AG04449 (cell line): Measurements from ENCODE around the gene RASGEF1C.

Experiments used
- CTCF ChIA-PET: fragments of 350-600 bp; formaldehyde crosslinking; extraction: SDS; loops from one replicate; lab custom pipeline; 2021; ENCODE audit warnings: antibody characterized with exemption; lab: Yijun Ruan, JAX
- POLR2A ChIA-PET: fragments of 400-600, 350-600 bp; formaldehyde crosslinking; extraction: SDS; loops from one replicate; lab custom pipeline; 2020; ENCODE audit warnings: antibody characterized with exemption, inconsistent platforms; lab: Yijun Ruan, JAX
- DNase-seq: peaks from one replicate; pipeline ENCODE4 v3.0.0-alpha.2; 2010; ENCODE audit warnings: low read depth, low spot score
- H3K4me3 ChIP-seq: 2 replicates; pipeline ENCODE4 v1.5.1; 2011; ENCODE audit warnings: low read depth, mild to moderate bottlenecking, control low read depth, low read length
- CTCF ChIP-seq: IDR thresholded peaks from one replicate; pipeline ENCODE4 v1.5.1; 2011; ENCODE audit warnings: mild to moderate bottlenecking, moderate library complexity, low read length, control low read depth, inconsistent platforms; ENCODE audit not compliant: insufficient read depth; ENCODE audit errors: missing control alignments

RASGEF1C gene

GRCh38 chr5:180141068-180141660 lies 67.8 kb downstream of the RASGEF1C start:
- CTCF ChIA-PET = no interaction called here
- no peak for TF ChIP-seq CTCF
- H3K4me3 ChIP-seq = no peak overlapping the region
- POLR2A ChIA-PET = no interaction called here
- DNase-seq = no peak

GRCh38 chr5:180140571-180140970 lies 68.4 kb downstream of the RASGEF1C start:
- ChIA-PET POLR2A (no interaction called here), CTCF (no interaction called here)
- DNase-seq = no peak
- no peak overlapping the region for H3K4me3 ChIP-seq
- TF ChIP-seq CTCF = no peak

GRCh38 chr5:180140079-180140554 lies 68.9 kb downstream of the RASGEF1C start:
- DNase-seq = no peak
- CTCF ChIA-PET = no interaction called here
- TF ChIP-seq CTCF = no peak
- no peak overlapping the region for H3K4me3 ChIP-seq
- POLR2A ChIA-PET = no interaction called here

- no peak for TF ChIP-seq CTCF
- no peak overlapping the region for H3K4me3 ChIP-seq
- ChIA-PET POLR2A (no interaction called here), CTCF (interaction anchor here (1.4 kb wide), 1 partner anchor 14 kb away, joined by 3 read pairs; no protein-coding TSS in a partner anchor)
- DNase-seq = no peak
Measured at GRCh38 chr5:180139731-180140055, 69.3 kb downstream of the RASGEF1C start.

GRCh38 chr5:180138976-180139730 lies 69.9 kb downstream of the RASGEF1C start:
- ChIA-PET POLR2A (no interaction called here), CTCF (interaction anchor here (1.4 kb wide), 1 partner anchor 13 kb away, joined by 3 read pairs; no protein-coding TSS in a partner anchor)
- no peak for TF ChIP-seq CTCF
- H3K4me3 ChIP-seq = no peak overlapping the region
- DNase-seq = no peak

- ChIA-PET CTCF (interaction anchor here (1.4 kb wide), 1 partner anchor 12 kb away, joined by 3 read pairs; no protein-coding TSS in a partner anchor), POLR2A (no interaction called here)
- no peak for TF ChIP-seq CTCF
- DNase-seq = no peak
- H3K4me3 ChIP-seq = no peak overlapping the region
Measured at GRCh38 chr5:180138214-180138975, 70.6 kb downstream of the RASGEF1C start.
